SK-N-SH (cell line): ENCODE measurements around the gene NPIPA3. TPM values are rescaled to one million over a fixed set of nuclear protein-coding genes. Genes with fewer than 3 reads are reported as not detected.
"Not testable (repeated sequence)": the region's sequence is repeated elsewhere in the genome, so short reads cannot be mapped to it uniquely, and the experiment has no call there.

Source experiments
- CTCF ChIA-PET: fragments of 300-600, 350-600 bp; formaldehyde crosslinking; extraction: SDS; loops from one replicate; lab custom pipeline; 2021; lab: Yijun Ruan, JAX
- POLR2A ChIA-PET: fragments of 350-600 bp; sonication (Branson Sonifier 250); formaldehyde crosslinking; extraction: SDS; loops from one replicate; lab custom pipeline; 2020; ENCODE audit warnings: antibody characterized with exemption, inconsistent platforms; lab: Yijun Ruan, JAX
- DNase-seq: peaks from one replicate; pipeline ENCODE4 v3.0.0; 2012
- H2AFZ ChIP-seq: fragments of 200-600 bp; sonication (generic); 2 replicates; pipeline ENCODE4 v1.8.1; 2016; ENCODE audit warnings: antibody characterized with exemption, mild to moderate bottlenecking, low read depth
- H3F3A ChIP-seq: fragments of 200-600 bp; sonication (generic); replicated peaks from 2 replicates; pipeline ENCODE3; 2016; ENCODE audit warnings: antibody characterized with exemption, mild to moderate bottlenecking; ENCODE audit not compliant: insufficient read depth
- H3K27ac ChIP-seq, 2 experiments: fragments of 200-500 bp in 1 of 2; fragments of 200-600 bp in 1 of 2; sonication (Bioruptor generic) in 1 of 2; sonication (generic), shearing (Covaris generic) in 1 of 2; 2 replicates each; pipeline versions ENCODE4 v1.5.1 to v1.6.1; 2014 to 2016; ENCODE audit warnings: low read depth in 2 of 2, inconsistent platforms in 1 of 2, low read length in 1 of 2, mild to moderate bottlenecking in 1 of 2, mixed read lengths in 1 of 2
- H3K27me3 ChIP-seq: fragments of 200-600 bp; sonication (generic), shearing (Covaris generic); 2 replicates; pipeline ENCODE4 v1.6.1; 2016; ENCODE audit warnings: mixed run types; ENCODE audit not compliant: insufficient read depth
- H3K36me3 ChIP-seq, 2 experiments: fragments of 200-500 bp in 1 of 2; fragments of 200-600 bp in 1 of 2; sonication (Bioruptor generic) in 1 of 2; sonication (generic) in 1 of 2; replicated peaks in 1 of 2; 2 replicates each; pipeline versions ENCODE3 to v1.5.1; 2014 to 2016; ENCODE audit warnings: low read length in 1 of 2, mild to moderate bottlenecking in 1 of 2; ENCODE audit not compliant: insufficient read depth in 2 of 2, control insufficient read depth in 1 of 2
- H3K4me1 ChIP-seq, 2 experiments: fragments of 200-500 bp in 1 of 2; fragments of 200-600 bp in 1 of 2; sonication (Bioruptor generic) in 1 of 2; sonication (generic), shearing (Covaris generic) in 1 of 2; 2 replicates each; pipeline versions ENCODE4 v1.5.1 to v1.6.1; 2014 to 2016; ENCODE audit warnings: low read depth in 1 of 2, low read length in 1 of 2, mixed run types in 1 of 2; ENCODE audit not compliant: insufficient read depth in 2 of 2, control insufficient read depth in 1 of 2
- H3K4me2 ChIP-seq: fragments of 200-600 bp; sonication (generic), shearing (Covaris generic); 2 replicates; pipeline ENCODE4 v1.6.1; 2017; ENCODE audit warnings: mixed run types
- H3K4me3 ChIP-seq, 2 experiments: fragments of 200-500 bp in 1 of 2; fragments of 200-600 bp in 1 of 2; sonication (Bioruptor generic) in 1 of 2; sonication (generic), shearing (Covaris generic) in 1 of 2; 2 replicates each; pipeline versions ENCODE4 v1.5.1 to v1.8.1; 2014 to 2016; ENCODE audit warnings: low read depth in 2 of 2, inconsistent platforms in 1 of 2, low read length in 1 of 2, mild to moderate bottlenecking in 1 of 2, mixed read lengths in 1 of 2, moderate library complexity in 1 of 2
- H3K79me2 ChIP-seq: fragments of 200-600 bp; sonication (generic); 2 replicates; pipeline ENCODE4 v1.8.1; 2017; ENCODE audit warnings: mild to moderate bottlenecking; ENCODE audit not compliant: insufficient read depth
- H3K9ac ChIP-seq: fragments of 200-600 bp; sonication (generic); 2 replicates; pipeline ENCODE4 v1.6.1; 2017; ENCODE audit warnings: mixed run types
- H3K9me2 ChIP-seq: fragments of 200-600 bp; sonication (generic); 2 replicates; pipeline ENCODE4 v1.6.1; 2017; ENCODE audit warnings: mixed run types
- H3K9me3 ChIP-seq: fragments of 200-600 bp; sonication (generic); 2 replicates; pipeline ENCODE4 v1.6.1; 2017; ENCODE audit warnings: mixed run types, mild to moderate bottlenecking, moderate library complexity
- H4K20me1 ChIP-seq: fragments of 200-600 bp; sonication (generic); 2 replicates; pipeline ENCODE4 v1.6.1; 2017; ENCODE audit warnings: mild to moderate bottlenecking, mixed run types; ENCODE audit not compliant: insufficient read depth
- CHD2 ChIP-seq: fragments of 150-350 bp; IDR thresholded peaks from 2 replicates; pipeline ENCODE4 v1.6.1; 2018; ENCODE audit warnings: low read length; ENCODE audit not compliant: partially characterized antibody
- ELF1 ChIP-seq: IDR thresholded peaks from 2 replicates; pipeline ENCODE4 v1.4.0; 2012
- EZH2phosphoT487 ChIP-seq: fragments of 200-600 bp; sonication (generic); IDR thresholded peaks from 2 replicates; pipeline ENCODE4 v1.6.1; 2017; ENCODE audit warnings: low read depth, mixed run types, mild to moderate bottlenecking, antibody characterized with exemption, moderate library complexity, borderline replicate concordance
- FOSL2 ChIP-seq: IDR thresholded peaks from 2 replicates; pipeline ENCODE4 v1.4.0; 2012; ENCODE audit warnings: low read depth, mild to moderate bottlenecking, moderate library complexity, borderline replicate concordance
- GABPA ChIP-seq: IDR thresholded peaks from 2 replicates; pipeline ENCODE4 v1.4.0; 2012; ENCODE audit warnings: low read depth, mild to moderate bottlenecking
- GATA2 ChIP-seq: sonication (generic); formaldehyde crosslinking; IDR thresholded peaks from 2 replicates; pipeline ENCODE4 v1.5.0; 2020; ENCODE audit warnings: mild to moderate bottlenecking, missing genetic modification reagents
- NRF1 ChIP-seq: IDR thresholded peaks from 2 replicates; pipeline ENCODE4 v1.6.1; 2012; ENCODE audit warnings: low read depth, mild to moderate bottlenecking, low read length
- RAD21 ChIP-seq: IDR thresholded peaks from 2 replicates; pipeline ENCODE4 v1.6.1; 2012; ENCODE audit warnings: mild to moderate bottlenecking, low read length
- TCF12 ChIP-seq: IDR thresholded peaks from 2 replicates; pipeline ENCODE4 v1.4.0; 2012
- WGBS: methylation state at CpG from one replicate; pipeline ENCODE4 v1.1.6; 2017; ENCODE audit warnings: low lambda C conversion rate; 5-methylcytosine and 5-hydroxymethylcytosine counted together
- polyA plus RNA-seq, 3 experiments: library from polyadenylated mRNA; depleted of rRNA; stranded (reverse); fragments of >200 nt; gene quantifications; 2 replicates each; pipeline ENCODE4 v1.2.3, GENCODE V29; 2012

The NPIPA3 gene
- polyA plus RNA-seq (2012; rRNA removed): 0.26 and 0.92 TPM in 2 replicates
- polyA plus RNA-seq (2012; cell fraction: cytosol; rRNA removed): 0.05 and 0.27 TPM in 2 replicates
- polyA plus RNA-seq (2012; cell fraction: nucleus; rRNA removed): 1.3 and 1.6 TPM in 2 replicates

- H3K4me3 ChIP-seq, H3K4me1 ChIP-seq, H3K79me2 ChIP-seq, H3K4me2 ChIP-seq, H2AFZ ChIP-seq, H3K9ac ChIP-seq, H3K27ac ChIP-seq, DNase-seq, CTCF ChIA-PET, H4K20me1 ChIP-seq, H3K9me2 ChIP-seq, H3K36me3 ChIP-seq, H3K9me3 ChIP-seq, H3F3A ChIP-seq, H3K27me3 ChIP-seq, POLR2A ChIA-PET: not testable (repeated sequence)
- no CpG with 5 or more reads among the region's 73 CpGs for WGBS
Measured at GRCh38 chr16:14703156-14704011, at the start of gene NPIPA3. TSS of gene NPIPA3 (plus strand) at chr16:14703411. CDS start at chr16:14708944, 5,533 bp downstream.

- no peak for DNase-seq
- no peaks in the 10 kb centered on the region for H4K20me1 ChIP-seq
- H3K79me2 ChIP-seq: peaks cover 9% of the 10 kb centered on the region; the same call in 1 of the 2 replicates
- H3K4me2 ChIP-seq: no peak overlapping the region
- no peaks in the 10 kb centered on the region for H3K9me3 ChIP-seq
- H3K4me3 ChIP-seq: no peak overlapping the region
- ChIA-PET CTCF (interaction anchor here (1.6 kb wide), 1 partner anchor 15 kb away, joined by 3 read pairs; no protein-coding TSS in a partner anchor), POLR2A (interaction anchor here (0.6 kb wide), 1 partner anchor 341 kb away, joined by 3 read pairs; no protein-coding TSS in a partner anchor)
- H3K36me3 ChIP-seq: peaks cover 9 to 47% of the 10 kb centered on the region in 2 experiments
- no peaks in the 10 kb centered on the region for H3F3A ChIP-seq
- H3K9ac ChIP-seq: no peak overlapping the region
- no peaks in the 10 kb centered on the region for H3K9me2 ChIP-seq
- H3K4me1 ChIP-seq: no peaks in the 10 kb centered on the region; a peak in 1 of 4 replicates
- 65% methylated on average over 2 of the region's 2 CpGs for WGBS
- no peak overlapping the region for H3K27ac ChIP-seq
- TF ChIP-seq ELF1 (no peak), TCF12 (no peak), EZH2phosphoT487 (no peak), CHD2 (no peak), FOSL2 (no peak)
- TF ChIP-seq, all 33 proteins: peak for 0
- no peaks in the 10 kb centered on the region for H3K27me3 ChIP-seq
- H2AFZ ChIP-seq: no peak overlapping the region
Measured at GRCh38 chr16:14658063-14658462, 45.1 kb upstream of the NPIPA3 start.

- peaks cover 27 to 33% of the 10 kb centered on the region in 2 experiments for H3K36me3 ChIP-seq
- H3K27me3 ChIP-seq: no peaks in the 10 kb centered on the region
- no peaks in the 10 kb centered on the region for H3K4me1 ChIP-seq
- no peak overlapping the region for H2AFZ ChIP-seq
- H3K9me3 ChIP-seq: no peaks in the 10 kb centered on the region
- ChIA-PET CTCF (no interaction called here), POLR2A (no interaction called here)
- H3F3A ChIP-seq: no peaks in the 10 kb centered on the region
- no peak overlapping the region for H3K4me3 ChIP-seq
- no peaks in the 10 kb centered on the region for H3K79me2 ChIP-seq
- no peak overlapping the region for H3K4me2 ChIP-seq
- WGBS: 86% methylated on average over 11 of the region's 16 CpGs
- H3K9ac ChIP-seq: no peak overlapping the region
- TF ChIP-seq GATA2 (CRISPR knock-in tag) (no peak), RAD21 (no peak), ELF1 (no peak), GABPA (no peak), CHD2 (no peak), NRF1 (no peak)
- no peaks in the 10 kb centered on the region for H3K9me2 ChIP-seq
- no peak for DNase-seq
- no peaks in the 10 kb centered on the region for H4K20me1 ChIP-seq
- H3K27ac ChIP-seq: no peak overlapping the region
Measured at GRCh38 chr16:14667347-14668266, 35.6 kb upstream of the NPIPA3 start.
